Thoracic aorta (tissue), 2 donors: ENCODE data around the gene ADCY5. TPM values are rescaled to one million over a fixed set of nuclear protein-coding genes. Genes with fewer than 3 reads are reported as not detected.

Experiments used
- ATAC-seq: fragments of 150-250 bp; one replicate; pipeline ENCODE4 v1.8.0; 2017; ENCODE audit warnings: low read depth; ENCODE audit not compliant: insufficient number of reproducible peaks, low FRiP score
- DNase-seq: peaks from one replicate; pipeline ENCODE4 v3.0.0-alpha.2; 2020; ENCODE audit warnings: low spot score
- H3K27ac ChIP-seq, 2 donors: fragments of 200-600 bp; sonication (generic); 1 replicate in 1 of 2; 2 replicates in 1 of 2; pipeline ENCODE4 v1.5.1; 2016; ENCODE audit warnings: mild to moderate bottlenecking in 2 of 2, moderate library complexity in 2 of 2
- H3K27me3 ChIP-seq: fragments of 200-600 bp; sonication (generic); replicated peaks from 2 replicates; pipeline ENCODE4 v1.6.0; 2016; ENCODE audit warnings: mild to moderate bottlenecking; ENCODE audit not compliant: insufficient read depth
- H3K36me3 ChIP-seq: fragments of 200-600 bp; sonication (generic); one replicate; pipeline ENCODE4 v1.5.1; 2016
- H3K4me1 ChIP-seq, 2 donors: fragments of 200-600 bp; sonication (generic); 1 replicate in 1 of 2; 2 replicates in 1 of 2; pipeline versions ENCODE4 v1.5.1 to v1.6.0; 2016; ENCODE audit warnings: low read depth in 2 of 2, mild to moderate bottlenecking in 1 of 2; ENCODE audit not compliant: control insufficient read depth in 1 of 2
- H3K4me3 ChIP-seq: fragments of 200-600 bp; sonication (generic); 2 replicates; pipeline ENCODE4 v1.5.1; 2016; ENCODE audit warnings: mild to moderate bottlenecking
- H3K9me3 ChIP-seq: fragments of 200-600 bp; sonication (generic); 2 replicates; pipeline ENCODE4 v1.5.1; 2016
- total RNA-seq, 2 donors: library from RNA; depleted of rRNA; stranded (reverse); fragments of >200 nt; gene quantifications; one replicate each; pipeline versions ENCODE4 v1.1.0 to v1.2.3, GENCODE V29; 2016
- TF ChIP-seq, protein P1 (sequence below): fragments of 200-600 bp; sonication (generic); IDR thresholded peaks from one replicate; pipeline ENCODE4 v1.5.1; 2019; ENCODE audit warnings: antibody characterized with exemption

The ADCY5 gene
- total RNA-seq, 2 donors from 2014 or later, result 104 to 123 TPM

DNA sequence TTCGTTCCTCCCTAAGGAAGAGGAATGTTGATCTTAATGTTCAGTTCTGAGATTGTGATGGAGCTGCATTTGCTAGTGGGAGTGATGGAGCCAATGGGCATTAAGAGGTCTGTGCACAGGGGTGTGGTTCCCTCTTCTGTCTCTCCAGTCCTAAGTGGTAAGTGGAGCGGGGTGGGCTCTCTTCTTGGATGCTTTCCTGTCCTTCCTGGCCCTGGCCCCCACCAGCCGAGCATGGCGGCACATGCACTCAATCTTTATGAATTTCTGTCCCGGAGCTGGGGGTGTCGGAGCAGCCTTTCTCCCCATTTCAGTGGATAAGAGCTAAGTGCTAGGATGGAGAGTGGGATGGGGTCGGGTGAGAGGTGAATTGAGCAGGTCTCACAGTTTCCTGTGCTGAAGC is 37.6 kb upstream of the ADCY5 start:
- H3K4me3 ChIP-seq, result no peak overlapping the region
- TF ChIP-seq, protein P1, sequence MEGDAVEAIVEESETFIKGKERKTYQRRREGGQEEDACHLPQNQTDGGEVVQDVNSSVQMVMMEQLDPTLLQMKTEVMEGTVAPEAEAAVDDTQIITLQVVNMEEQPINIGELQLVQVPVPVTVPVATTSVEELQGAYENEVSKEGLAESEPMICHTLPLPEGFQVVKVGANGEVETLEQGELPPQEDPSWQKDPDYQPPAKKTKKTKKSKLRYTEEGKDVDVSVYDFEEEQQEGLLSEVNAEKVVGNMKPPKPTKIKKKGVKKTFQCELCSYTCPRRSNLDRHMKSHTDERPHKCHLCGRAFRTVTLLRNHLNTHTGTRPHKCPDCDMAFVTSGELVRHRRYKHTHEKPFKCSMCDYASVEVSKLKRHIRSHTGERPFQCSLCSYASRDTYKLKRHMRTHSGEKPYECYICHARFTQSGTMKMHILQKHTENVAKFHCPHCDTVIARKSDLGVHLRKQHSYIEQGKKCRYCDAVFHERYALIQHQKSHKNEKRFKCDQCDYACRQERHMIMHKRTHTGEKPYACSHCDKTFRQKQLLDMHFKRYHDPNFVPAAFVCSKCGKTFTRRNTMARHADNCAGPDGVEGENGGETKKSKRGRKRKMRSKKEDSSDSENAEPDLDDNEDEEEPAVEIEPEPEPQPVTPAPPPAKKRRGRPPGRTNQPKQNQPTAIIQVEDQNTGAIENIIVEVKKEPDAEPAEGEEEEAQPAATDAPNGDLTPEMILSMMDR, result no peak
- no peak overlapping the region for H3K27ac ChIP-seq
- H3K27me3 ChIP-seq, result no peaks in the 10 kb centered on the region
- H3K36me3 ChIP-seq, result no peaks in the 10 kb centered on the region
- H3K4me1 ChIP-seq, result peaks cover 0 to 20% of the 10 kb centered on the region in 2 donors
- ATAC-seq (no peak), DNase-seq (no peak)
- no peaks in the 10 kb centered on the region for H3K9me3 ChIP-seq

DNA sequence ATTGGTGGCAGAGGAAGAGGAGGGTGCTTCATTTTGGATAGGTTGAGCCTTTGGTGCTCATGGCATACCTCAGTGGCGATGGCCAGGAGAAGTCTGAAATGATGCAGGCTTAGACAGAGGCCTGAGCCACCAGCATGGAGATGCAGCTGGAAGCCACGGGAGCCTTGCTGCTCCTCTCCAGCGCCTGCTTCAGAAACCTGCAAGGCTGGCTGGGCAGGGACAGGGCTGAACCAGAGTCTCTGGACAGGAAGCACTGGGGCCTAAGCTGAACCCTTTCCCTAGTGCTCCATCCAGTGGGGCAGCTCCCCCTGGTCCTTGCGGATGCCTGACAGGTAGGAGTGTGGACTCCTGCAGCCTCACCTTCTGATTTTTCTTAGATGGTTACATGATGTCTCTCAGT is 36.7 kb upstream of the ADCY5 start:
- DNase-seq, result no peak
- TF ChIP-seq, protein P1, result no peak
- no peaks in the 10 kb centered on the region for H3K36me3 ChIP-seq
- no peaks in the 10 kb centered on the region for H3K27me3 ChIP-seq
- peaks cover 0 to 20% of the 10 kb centered on the region in 2 donors for H3K4me1 ChIP-seq
- H3K4me3 ChIP-seq, result no peak overlapping the region
- no peak for ATAC-seq
- no peaks in the 10 kb centered on the region for H3K9me3 ChIP-seq
- H3K27ac ChIP-seq, result no peak overlapping the region

DNA sequence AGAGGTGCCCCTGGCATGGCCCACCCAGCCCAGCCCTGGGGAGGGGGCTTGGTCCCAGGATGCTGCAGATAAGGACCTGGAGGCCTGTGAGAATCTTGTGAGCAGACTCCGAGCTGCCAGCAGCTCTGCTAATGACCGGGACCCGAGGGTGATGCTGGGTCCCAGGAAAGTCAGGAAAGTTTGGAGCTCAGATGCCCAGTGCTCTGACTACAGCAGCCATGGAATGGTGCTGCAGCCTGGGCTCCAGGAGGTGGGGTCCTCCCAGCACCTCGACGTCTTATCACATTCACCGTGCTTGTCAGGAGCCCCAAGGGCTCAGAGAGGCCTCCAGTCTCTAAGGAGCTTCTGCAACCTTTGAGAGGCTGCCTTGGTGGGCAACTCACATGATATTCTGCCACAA is 34.3 kb upstream of the ADCY5 start:
- TF ChIP-seq, protein P1, result no peak
- no peaks in the 10 kb centered on the region for H3K27me3 ChIP-seq
- H3K36me3 ChIP-seq, result no peaks in the 10 kb centered on the region
- H3K27ac ChIP-seq, result no peak overlapping the region
- H3K9me3 ChIP-seq, result no peaks in the 10 kb centered on the region
- H3K4me3 ChIP-seq, result no peak overlapping the region
- peaks cover 0 to 5% of the 10 kb centered on the region in 2 donors for H3K4me1 ChIP-seq
- ATAC-seq (no peak), DNase-seq (no peak)

DNA sequence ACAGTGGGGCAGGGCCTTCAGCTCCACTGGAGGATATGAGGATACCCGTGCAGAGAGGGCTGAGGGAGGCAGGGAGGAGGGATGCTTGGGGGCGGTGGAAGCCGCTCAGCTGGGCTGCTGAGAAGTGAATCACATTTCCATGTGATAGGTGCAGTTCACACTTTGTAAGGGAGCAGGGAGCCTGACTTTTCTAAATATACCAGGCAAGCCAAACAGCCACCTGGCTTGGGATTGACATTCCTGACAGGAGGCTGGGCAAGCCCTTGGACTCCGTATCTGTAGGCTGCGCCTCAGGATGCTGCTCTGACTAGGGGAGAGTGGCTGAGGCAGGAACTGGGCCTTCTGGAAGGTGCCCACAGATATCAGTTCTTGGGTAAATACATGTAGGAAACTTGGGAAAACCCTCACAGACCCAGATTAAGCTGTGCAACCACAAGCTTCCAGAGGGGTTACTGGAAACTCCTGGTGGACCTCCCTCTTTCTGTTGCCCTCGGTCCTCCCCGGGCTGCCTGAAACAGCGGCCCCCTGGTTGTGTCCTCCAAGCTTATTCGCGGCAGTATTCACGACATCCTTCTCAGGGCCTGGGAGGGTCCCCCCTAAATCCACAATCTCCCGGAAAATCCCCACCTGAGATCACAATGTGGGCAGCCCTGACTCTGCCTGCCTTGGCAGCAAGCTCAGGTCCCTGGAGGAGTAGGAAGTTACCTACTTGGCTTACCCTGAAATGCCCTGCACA is 33.0 kb upstream of the ADCY5 start:
- ATAC-seq (no peak), DNase-seq (no peak)
- H3K4me3 ChIP-seq, result no peak overlapping the region
- no peaks in the 10 kb centered on the region for H3K4me1 ChIP-seq
- H3K36me3 ChIP-seq, result no peaks in the 10 kb centered on the region
- no peaks in the 10 kb centered on the region for H3K9me3 ChIP-seq
- H3K27ac ChIP-seq, result no peak overlapping the region
- TF ChIP-seq, protein P1, result no peak
- H3K27me3 ChIP-seq, result no peaks in the 10 kb centered on the region

DNA sequence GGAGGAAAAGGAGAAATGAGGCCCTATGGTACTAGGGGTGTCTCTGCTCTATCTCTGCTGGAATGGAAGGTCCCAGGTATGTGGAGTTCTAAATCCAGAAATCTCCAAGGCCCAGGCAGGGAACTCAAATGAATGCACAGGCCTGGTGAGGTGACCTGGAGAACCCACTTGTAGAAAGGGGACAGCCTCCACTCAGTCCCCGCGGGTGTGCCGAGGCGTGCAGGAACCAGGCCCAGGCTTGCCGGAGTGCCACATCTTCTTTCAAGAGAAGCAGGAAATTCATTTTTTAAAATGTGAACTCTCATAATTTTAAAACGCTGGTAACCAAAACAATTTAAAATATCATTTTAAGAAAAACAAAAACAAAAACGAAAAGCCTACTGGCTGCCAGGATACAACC is 32.2 kb upstream of the ADCY5 start:
- DNase-seq, result no peak
- no peak for ATAC-seq

More for the DNA sequence above, 32.2 kb upstream of the ADCY5 start:
- Histone ChIP-seq H3K27ac (no peak overlapping the region), H3K9me3 (no peaks in the 10 kb centered on the region), H3K4me3 (no peak overlapping the region), H3K27me3 (no peaks in the 10 kb centered on the region), H3K4me1 (no peaks in the 10 kb centered on the region), H3K36me3 (no peaks in the 10 kb centered on the region)
- TF ChIP-seq, protein P1, result no peak
